ENCODE measurements around the gene MUC5AC. TPM values are rescaled to one million over a fixed set of nuclear protein-coding genes. Genes with fewer than 3 reads are reported as not detected.

Gene MUC5AC
- total RNA-seq, 5 donors from 2014 or later (not counting 1 experiment from before 2014, with no cell fraction given) = 0.03 TPM; not detected in 2

DNA sequence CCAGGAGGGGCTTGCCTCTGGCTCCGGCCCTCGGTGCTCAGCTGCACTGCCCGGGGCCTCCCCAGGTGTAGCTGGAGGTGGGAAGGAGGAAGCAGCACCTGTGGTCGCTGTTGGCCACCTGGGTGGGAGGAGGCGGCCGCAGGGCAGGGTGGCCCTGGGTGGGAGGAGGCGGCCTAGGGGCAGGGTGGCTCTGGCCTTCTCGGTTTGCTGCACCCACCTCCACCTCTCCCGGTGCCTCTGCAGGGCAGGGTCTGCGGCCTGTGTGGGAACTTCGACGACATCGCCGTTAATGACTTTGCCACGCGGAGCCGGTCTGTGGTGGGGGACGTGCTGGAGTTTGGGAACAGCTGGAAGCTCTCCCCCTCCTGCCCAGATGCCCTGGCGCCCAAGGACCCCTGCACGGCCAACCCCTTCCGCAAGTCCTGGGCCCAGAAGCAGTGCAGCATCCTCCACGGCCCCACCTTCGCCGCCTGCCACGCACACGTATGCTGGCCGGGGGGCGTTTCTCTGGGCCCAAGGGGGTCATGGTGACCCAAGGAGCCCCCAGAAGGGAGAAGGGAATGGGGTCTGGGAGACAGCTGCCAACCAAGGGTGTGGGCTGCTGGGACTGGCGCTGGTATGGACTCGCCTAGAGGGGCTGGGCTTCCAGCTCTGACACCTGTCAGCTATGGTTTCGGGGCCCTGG lies 20.6 kb downstream of the MUC5AC start:
- Mint-ChIP-seq H3K9me3 (no peaks in the 10 kb centered on the region), H3K27ac (no peak overlapping the region), H3K4me3 (no peak overlapping the region), H3K27me3 (peaks cover 2 to 4% of the 10 kb centered on the region in 2 donors), H3K4me1 (peaks cover 0 to 2% (median 0%) of the 10 kb centered on the region in 3 donors), H3K36me3 (no peaks in the 10 kb centered on the region)
- WGBS (ENCODE audit: insufficient coverage) = 86% methylated on average over 23 of the region's 31 CpGs
- CTCF ChIA-PET = no interaction called here
- no peak for ATAC-seq (replicated peaks in 1 of 4)
- POLR2A ChIA-PET = no interaction called here
- Histone ChIP-seq H3K9me3 (no peaks in the 10 kb centered on the region), H3K36me3 (ENCODE audit: control insufficient read depth in 2 of 2, extremely low read depth in 1 of 2, insufficient read depth in 1 of 2, low read length in 1 of 2) (no peaks in the 10 kb centered on the region), H3K27me3 (replicated peaks in 1 of 2; ENCODE audit: control insufficient read depth in 2 of 2, extremely low read depth in 1 of 2, insufficient read depth in 2 of 2, low read length in 1 of 2) (peaks cover 0 to 38% of the 10 kb centered on the region in 2 experiments), H3K4me1 (ENCODE audit: control insufficient read depth in 1 of 2, extremely low read depth in 1 of 2, insufficient read depth in 2 of 2, low read length in 2 of 2) (peaks cover 0 to 10% of the 10 kb centered on the region in 2 experiments), H3K27ac (ENCODE audit: low read length) (no peak overlapping the region), H3K4me3 (ENCODE audit: control insufficient read depth in 1 of 2, extremely low read depth in 1 of 2, low read length in 1 of 2) (no peak overlapping the region)
- DNase-seq = no peak

DNA sequence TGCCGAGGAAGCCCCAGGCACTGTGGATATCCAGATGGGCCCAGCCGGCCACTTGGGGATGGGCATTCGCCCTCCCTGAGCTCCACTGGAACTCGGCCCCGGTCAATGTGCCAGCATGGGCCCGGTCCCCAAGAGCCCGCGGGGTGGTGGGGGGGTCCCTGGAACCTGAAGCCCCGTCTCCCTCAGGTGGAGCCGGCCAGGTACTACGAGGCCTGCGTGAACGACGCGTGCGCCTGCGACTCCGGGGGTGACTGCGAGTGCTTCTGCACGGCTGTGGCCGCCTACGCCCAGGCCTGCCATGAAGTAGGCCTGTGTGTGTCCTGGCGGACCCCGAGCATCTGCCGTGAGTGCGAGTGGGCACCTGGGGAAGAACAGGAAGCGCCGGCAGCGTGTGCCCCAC lies 21.2 kb downstream of the MUC5AC start:
- no peaks in the 10 kb centered on the region for H3K9me3 ChIP-seq
- H3K36me3 ChIP-seq (ENCODE audit: control insufficient read depth in 2 of 2, extremely low read depth in 1 of 2, insufficient read depth in 1 of 2, low read length in 1 of 2) = no peaks in the 10 kb centered on the region
- POLR2A ChIA-PET = no interaction called here
- H3K36me3 Mint-ChIP-seq = no peaks in the 10 kb centered on the region
- peaks cover 0 to 2% (median 0%) of the 10 kb centered on the region in 3 donors for H3K4me1 Mint-ChIP-seq
- no peak for DNase-seq
- peaks cover 0 to 38% of the 10 kb centered on the region in 2 experiments for H3K27me3 ChIP-seq (replicated peaks in 1 of 2; ENCODE audit: control insufficient read depth in 2 of 2, extremely low read depth in 1 of 2, insufficient read depth in 2 of 2, low read length in 1 of 2)
- peaks cover 2 to 4% of the 10 kb centered on the region in 2 donors for H3K27me3 Mint-ChIP-seq
- CTCF ChIA-PET = no interaction called here
- H3K9me3 Mint-ChIP-seq = no peaks in the 10 kb centered on the region
- H3K4me3 Mint-ChIP-seq = no peak overlapping the region
- no peak overlapping the region for H3K27ac Mint-ChIP-seq
- no peak overlapping the region for H3K27ac ChIP-seq (ENCODE audit: low read length)
- 87% methylated on average over 28 of the region's 29 CpGs for WGBS (ENCODE audit: insufficient coverage)
- no peak overlapping the region for H3K4me3 ChIP-seq (ENCODE audit: control insufficient read depth in 1 of 2, extremely low read depth in 1 of 2, low read length in 1 of 2)
- no peak for ATAC-seq (replicated peaks in 1 of 4)
- peaks cover 0 to 10% of the 10 kb centered on the region in 2 experiments for H3K4me1 ChIP-seq (ENCODE audit: control insufficient read depth in 1 of 2, extremely low read depth in 1 of 2, insufficient read depth in 2 of 2, low read length in 2 of 2)

DNA sequence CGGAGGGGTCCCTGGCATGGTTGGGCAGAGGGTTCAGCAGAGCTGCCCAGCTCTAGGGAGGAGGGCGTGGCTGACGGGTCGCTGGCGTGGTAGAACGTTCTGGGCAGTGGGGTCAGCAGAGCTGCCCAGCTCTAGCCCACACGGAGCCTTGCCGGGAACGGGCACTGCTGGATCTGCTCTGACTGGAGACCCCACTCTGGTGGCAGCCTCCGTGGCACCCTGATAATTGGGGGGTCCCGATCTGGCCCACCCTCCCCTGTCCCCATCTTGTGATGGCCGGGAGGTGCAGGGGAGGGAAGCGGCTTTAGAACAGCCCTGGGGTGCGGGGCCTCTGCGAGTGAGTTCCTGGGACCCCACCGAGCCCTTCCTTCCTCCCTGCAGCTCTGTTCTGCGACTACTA lies 21.9 kb downstream of the MUC5AC start:
- H3K27ac ChIP-seq (ENCODE audit: low read length) = no peak overlapping the region
- CTCF ChIA-PET = no interaction called here
- WGBS (ENCODE audit: insufficient coverage) = 89% methylated on average over 13 of the region's 17 CpGs
- peaks cover 2 to 4% of the 10 kb centered on the region in 2 donors for H3K27me3 Mint-ChIP-seq
- ATAC-seq (replicated peaks in 1 of 4) (no peak), DNase-seq (no peak)
- H3K4me1 Mint-ChIP-seq = peaks cover 0 to 2% (median 0%) of the 10 kb centered on the region in 3 donors
- peaks cover 0 to 10% of the 10 kb centered on the region in 2 experiments for H3K4me1 ChIP-seq (ENCODE audit: control insufficient read depth in 1 of 2, extremely low read depth in 1 of 2, insufficient read depth in 2 of 2, low read length in 2 of 2)
- no peak overlapping the region for H3K27ac Mint-ChIP-seq
- H3K9me3 Mint-ChIP-seq = no peaks in the 10 kb centered on the region
- no peaks in the 10 kb centered on the region for H3K36me3 Mint-ChIP-seq
- POLR2A ChIA-PET = no interaction called here
- H3K36me3 ChIP-seq (ENCODE audit: control insufficient read depth in 2 of 2, extremely low read depth in 1 of 2, insufficient read depth in 1 of 2, low read length in 1 of 2) = no peaks in the 10 kb centered on the region
- H3K9me3 ChIP-seq = no peaks in the 10 kb centered on the region
- no peak overlapping the region for H3K4me3 ChIP-seq (ENCODE audit: control insufficient read depth in 1 of 2, extremely low read depth in 1 of 2, low read length in 1 of 2)
- no peak overlapping the region for H3K4me3 Mint-ChIP-seq
- H3K27me3 ChIP-seq (replicated peaks in 1 of 2; ENCODE audit: control insufficient read depth in 2 of 2, extremely low read depth in 1 of 2, insufficient read depth in 2 of 2, low read length in 1 of 2) = peaks cover 0 to 35% of the 10 kb centered on the region in 2 experiments

DNA sequence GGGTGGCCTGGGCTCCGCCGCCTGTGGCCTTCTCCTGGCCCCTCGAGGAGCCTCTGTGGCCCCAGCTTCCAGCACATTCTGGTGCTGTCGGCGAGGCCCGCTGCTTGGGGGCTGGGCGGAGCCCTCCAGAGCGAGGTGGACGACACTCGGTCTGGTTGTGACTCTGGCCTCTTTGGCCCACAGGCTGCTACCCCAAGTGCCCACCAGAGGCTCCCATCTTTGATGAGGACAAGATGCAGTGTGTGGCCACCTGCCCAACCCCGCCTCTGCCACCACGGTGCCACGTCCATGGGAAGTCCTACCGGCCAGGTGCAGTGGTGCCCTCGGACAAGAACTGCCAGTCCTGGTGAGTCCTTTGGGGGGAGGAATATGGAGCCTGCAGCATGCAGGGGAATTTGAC lies 22.4 kb downstream of the MUC5AC start:
- Histone ChIP-seq H3K27me3 (replicated peaks in 1 of 2; ENCODE audit: control insufficient read depth in 2 of 2, extremely low read depth in 1 of 2, insufficient read depth in 2 of 2, low read length in 1 of 2) (peaks cover 0 to 36% of the 10 kb centered on the region in 2 experiments), H3K4me1 (ENCODE audit: control insufficient read depth in 1 of 2, extremely low read depth in 1 of 2, insufficient read depth in 2 of 2, low read length in 2 of 2) (peaks cover 0 to 10% of the 10 kb centered on the region in 2 experiments), H3K27ac (ENCODE audit: low read length) (no peak overlapping the region), H3K36me3 (ENCODE audit: control insufficient read depth in 2 of 2, extremely low read depth in 1 of 2, insufficient read depth in 1 of 2, low read length in 1 of 2) (no peaks in the 10 kb centered on the region), H3K9me3 (no peaks in the 10 kb centered on the region), H3K4me3 (ENCODE audit: control insufficient read depth in 1 of 2, extremely low read depth in 1 of 2, low read length in 1 of 2) (no peak overlapping the region)
- peaks cover 0 to 2% (median 0%) of the 10 kb centered on the region in 3 donors for H3K4me1 Mint-ChIP-seq
- no peaks in the 10 kb centered on the region for H3K9me3 Mint-ChIP-seq
- peaks cover 2 to 4% of the 10 kb centered on the region in 2 donors for H3K27me3 Mint-ChIP-seq
- ChIA-PET POLR2A (no interaction called here), CTCF (no interaction called here)
- no peak overlapping the region for H3K27ac Mint-ChIP-seq
- WGBS (ENCODE audit: insufficient coverage) = 85% methylated on average over 13 of the region's 15 CpGs
- ATAC-seq (replicated peaks in 1 of 4) = no peak
- H3K4me3 Mint-ChIP-seq = no peak overlapping the region
- DNase-seq = no peak
- no peaks in the 10 kb centered on the region for H3K36me3 Mint-ChIP-seq

DNA sequence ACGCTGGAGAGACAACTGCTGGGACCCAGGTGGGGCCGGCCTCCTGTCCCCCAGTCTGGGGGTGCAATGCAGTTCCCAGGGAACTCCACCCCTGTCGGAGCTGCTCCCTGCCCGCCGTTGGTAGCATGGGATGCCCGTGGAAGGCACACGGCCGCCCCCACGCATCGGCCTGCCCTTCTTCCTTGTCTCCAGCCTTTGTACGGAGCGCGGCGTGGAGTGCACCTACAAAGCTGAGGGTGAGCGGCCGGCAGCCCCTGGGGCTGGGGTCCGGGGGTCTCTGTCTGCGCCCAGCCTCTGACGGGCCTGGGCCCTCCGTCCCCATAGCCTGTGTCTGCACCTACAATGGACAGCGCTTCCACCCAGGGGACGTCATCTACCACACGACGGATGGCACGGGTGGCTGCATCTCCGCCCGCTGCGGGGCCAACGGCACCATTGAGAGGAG lies 23.2 kb downstream of the MUC5AC start:
- H3K9me3 Mint-ChIP-seq = no peaks in the 10 kb centered on the region
- DNase-seq (no peak), ATAC-seq (replicated peaks in 1 of 4) (no peak)
- Histone ChIP-seq H3K36me3 (ENCODE audit: control insufficient read depth in 2 of 2, extremely low read depth in 1 of 2, insufficient read depth in 1 of 2, low read length in 1 of 2) (no peaks in the 10 kb centered on the region), H3K4me3 (ENCODE audit: control insufficient read depth in 1 of 2, extremely low read depth in 1 of 2, low read length in 1 of 2) (no peak overlapping the region), H3K27me3 (replicated peaks in 1 of 2; ENCODE audit: control insufficient read depth in 2 of 2, extremely low read depth in 1 of 2, insufficient read depth in 2 of 2, low read length in 1 of 2) (peaks cover 0 to 40% of the 10 kb centered on the region in 2 experiments), H3K4me1 (ENCODE audit: control insufficient read depth in 1 of 2, extremely low read depth in 1 of 2, insufficient read depth in 2 of 2, low read length in 2 of 2) (peaks cover 0 to 10% of the 10 kb centered on the region in 2 experiments), H3K9me3 (no peaks in the 10 kb centered on the region), H3K27ac (ENCODE audit: low read length) (no peak overlapping the region)
- H3K4me1 Mint-ChIP-seq = peaks cover 0 to 2% (median 0%) of the 10 kb centered on the region in 3 donors
- 95% methylated on average over 23 of the region's 29 CpGs for WGBS (ENCODE audit: insufficient coverage)
- H3K4me3 Mint-ChIP-seq = no peak overlapping the region
- ChIA-PET CTCF (no interaction called here), POLR2A (no interaction called here)
- H3K27me3 Mint-ChIP-seq = peaks cover 0 to 2% of the 10 kb centered on the region in 2 donors
- H3K36me3 Mint-ChIP-seq = no peaks in the 10 kb centered on the region
- no peak overlapping the region for H3K27ac Mint-ChIP-seq

DNA sequence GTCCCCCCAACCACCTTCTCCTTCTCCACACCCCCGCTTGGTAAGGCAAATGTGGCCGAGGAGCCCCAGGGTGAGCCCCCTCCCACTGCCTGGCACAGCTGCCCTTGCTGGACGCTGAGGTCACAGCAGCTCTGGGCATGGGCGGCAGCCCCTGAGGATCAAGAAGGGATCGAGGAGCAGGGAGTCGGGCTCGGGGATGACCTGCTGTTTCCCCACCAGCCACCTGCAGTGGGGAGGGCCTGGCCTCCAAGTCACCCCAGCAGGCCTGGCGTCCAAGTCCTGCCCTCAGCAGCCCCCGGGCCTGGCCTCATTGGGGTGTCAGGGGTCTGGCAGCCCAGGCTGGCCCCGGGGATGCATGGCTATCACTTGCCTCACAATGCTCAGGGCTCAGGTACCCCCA lies 23.7 kb downstream of the MUC5AC start:
- H3K27ac ChIP-seq (ENCODE audit: low read length) = no peak overlapping the region
- H3K4me3 ChIP-seq (ENCODE audit: control insufficient read depth in 1 of 2, extremely low read depth in 1 of 2, low read length in 1 of 2) = no peak overlapping the region
- peaks cover 0 to 10% of the 10 kb centered on the region in 2 experiments for H3K4me1 ChIP-seq (ENCODE audit: control insufficient read depth in 1 of 2, extremely low read depth in 1 of 2, insufficient read depth in 2 of 2, low read length in 2 of 2)
- ChIA-PET POLR2A (no interaction called here), CTCF (no interaction called here)
- H3K27ac Mint-ChIP-seq = no peak overlapping the region
- H3K36me3 ChIP-seq (ENCODE audit: control insufficient read depth in 2 of 2, extremely low read depth in 1 of 2, insufficient read depth in 1 of 2, low read length in 1 of 2) = no peaks in the 10 kb centered on the region
- no peaks in the 10 kb centered on the region for H3K36me3 Mint-ChIP-seq
- DNase-seq (no peak), ATAC-seq (replicated peaks in 1 of 4) (no peak)
- peaks cover 0 to 2% of the 10 kb centered on the region in 2 donors for H3K27me3 Mint-ChIP-seq
- H3K9me3 ChIP-seq = no peaks in the 10 kb centered on the region
- 80% methylated on average over 9 of the region's 10 CpGs for WGBS (ENCODE audit: insufficient coverage)
- peaks cover 0 to 38% of the 10 kb centered on the region in 2 experiments for H3K27me3 ChIP-seq (replicated peaks in 1 of 2; ENCODE audit: control insufficient read depth in 2 of 2, extremely low read depth in 1 of 2, insufficient read depth in 2 of 2, low read length in 1 of 2)
- no peaks in the 10 kb centered on the region for H3K9me3 Mint-ChIP-seq
- H3K4me3 Mint-ChIP-seq = peak overlapping the region in 1 of 3 donors; percentile 29
- H3K4me1 Mint-ChIP-seq = peaks cover 0 to 2% (median 0%) of the 10 kb centered on the region in 3 donors
